ENCODE measurements around the gene ACBD6.

- TF ChIP-seq BCL11A (tag by site-specific recombination; IDR thresholded peaks at IDR 0.05; ENCODE audit: low read depth) (no peak), ZNF239 (tag by site-specific recombination; IDR thresholded peaks at IDR 0.05) (no peak), CTCF (tag by site-specific recombination; IDR thresholded peaks at IDR 0.05) (no peak), ZBTB1 (tag by site-specific recombination; IDR thresholded peaks at IDR 0.05) (no peak), ZNF510 (tag by site-specific recombination; IDR thresholded peaks at IDR 0.05; ENCODE audit: insufficient replicate concordance) (no peak)
Observed at GRCh38 chr1:180489976-180490375, 12.4 kb downstream of the ACBD6 start.

Measured in HEK293 (cell line).